Islet precursor cell (in vitro differentiated cells): Measurements from ENCODE around the gene SEMA4G.

Experiments used
- DNase-seq: peaks from one replicate; pipeline ENCODE4 v3.0.0-alpha.2; 2018

The SEMA4G gene

GRCh38 chr10:100969187-100970075 lies at the start of gene SEMA4G:
Gene SEMA4G (plus strand): TSS chr10:100969504. CDS start chr10:100972913, 3,409 bp downstream.
- peak; percentile 82 for DNase-seq

DNA sequence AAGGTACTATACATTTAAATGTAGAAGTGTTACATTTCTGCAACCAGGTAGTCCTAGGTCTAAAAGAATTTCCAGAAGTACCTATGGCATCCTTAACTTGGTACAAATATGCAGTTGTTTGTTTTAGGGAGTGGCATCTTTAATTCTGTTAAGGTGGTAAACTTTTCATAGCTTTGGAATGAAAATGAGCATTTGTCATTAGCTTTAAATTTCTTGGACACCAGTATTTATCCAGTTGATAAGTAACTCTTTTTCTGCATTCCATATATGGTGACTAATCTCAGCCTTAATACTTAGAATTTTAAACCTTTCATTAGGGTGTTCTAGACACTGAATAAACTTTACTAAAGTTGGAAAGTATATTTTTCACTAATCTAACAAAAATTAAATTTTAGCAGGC lies 45.7 kb upstream of the SEMA4G start:
- no peak for DNase-seq

DNA sequence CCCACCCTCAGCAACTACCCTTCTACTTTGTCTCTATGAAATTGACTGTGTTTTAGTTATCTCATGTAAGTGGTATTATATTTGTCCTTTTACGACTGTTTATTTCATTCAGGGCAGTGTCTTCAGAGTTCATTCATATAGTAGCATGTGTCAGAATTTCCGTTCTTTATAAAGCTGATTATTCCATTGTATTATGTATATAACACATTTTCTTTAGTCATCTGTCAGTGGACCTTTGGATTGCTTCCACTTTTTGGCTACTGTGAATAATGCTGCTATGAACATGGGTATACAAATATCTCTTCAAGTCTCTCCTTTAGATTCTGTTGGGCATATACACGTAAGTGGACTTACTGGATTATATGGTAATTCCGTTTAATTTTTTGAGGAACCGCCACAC lies 42.0 kb upstream of the SEMA4G start:
- DNase-seq: no peak

DNA sequence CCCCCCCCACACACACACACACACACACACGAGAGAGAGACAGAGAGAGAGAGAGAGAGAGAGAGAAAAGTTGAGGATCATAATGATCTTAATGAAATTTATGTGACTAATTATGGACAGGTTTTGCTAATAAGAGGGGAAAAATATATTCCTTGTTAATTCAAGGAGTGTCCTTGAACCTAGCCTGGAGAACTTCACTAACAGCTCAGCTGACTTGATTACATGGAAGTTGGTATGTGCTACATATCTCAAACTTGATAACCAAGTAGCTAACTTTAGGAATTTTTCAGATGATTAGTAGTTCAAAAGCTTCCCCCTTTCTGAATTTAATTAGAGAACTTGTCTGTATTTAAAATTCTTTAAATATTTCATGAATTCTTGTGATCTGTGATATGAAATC lies 41.3 kb upstream of the SEMA4G start:
- DNase-seq: no peak

GRCh38 chr10:100930368-100930767 lies 38.9 kb upstream of the SEMA4G start:
- no peak for DNase-seq

DNA sequence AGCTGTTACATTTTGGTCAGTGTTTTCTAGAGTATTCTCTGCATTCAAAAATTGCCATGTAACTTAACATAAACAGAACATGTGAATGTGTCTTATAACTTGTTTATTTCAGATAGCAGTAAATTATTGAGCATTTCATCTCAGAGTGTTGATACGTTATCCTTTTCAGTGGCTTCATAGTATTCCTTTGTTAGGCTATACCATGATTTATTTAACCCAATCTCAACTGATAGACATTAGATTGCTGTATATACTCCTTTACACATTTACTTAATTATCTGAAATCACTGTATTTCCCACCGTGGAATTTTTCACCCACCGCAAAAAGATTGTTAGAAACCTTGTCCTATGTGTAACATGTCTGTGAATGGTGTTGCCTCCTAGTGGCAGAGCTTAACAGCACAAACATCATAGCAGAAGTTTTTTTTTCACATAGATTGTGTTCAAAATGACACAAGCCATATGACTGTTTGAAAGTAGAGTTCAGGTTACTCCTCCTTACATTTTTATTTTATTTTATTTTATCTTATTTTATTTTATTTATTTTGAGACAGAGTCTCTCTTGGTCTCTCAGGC lies 35.1 kb upstream of the SEMA4G start:
- no peak for DNase-seq

- DNase-seq: no peak
Observed at GRCh38 chr10:100939763-100940344, 29.4 kb upstream of the SEMA4G start.

- DNase-seq: no peak
Observed at GRCh38 chr10:100942229-100942628, 27.1 kb upstream of the SEMA4G start.

DNA sequence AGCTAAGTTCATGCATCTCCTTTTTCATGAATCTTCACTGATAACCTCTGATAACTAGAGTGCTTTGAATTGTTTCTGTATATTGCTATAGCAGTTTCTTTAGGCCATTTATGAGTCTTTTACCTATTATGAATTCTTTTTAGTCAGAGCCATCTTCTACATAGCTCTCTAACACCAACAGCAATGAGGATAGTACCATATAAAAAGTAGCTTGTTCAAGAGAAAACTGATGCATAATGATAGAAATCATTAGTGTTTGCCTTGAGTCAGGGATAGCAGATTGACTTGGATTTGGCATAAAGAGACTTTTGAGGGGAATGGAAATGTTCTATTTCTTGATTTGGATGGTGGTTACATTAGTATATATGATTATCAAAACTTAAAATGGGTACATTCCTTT lies 25.8 kb upstream of the SEMA4G start:
- DNase-seq: no peak

GRCh38 chr10:100945754-100946153 lies 23.6 kb upstream of the SEMA4G start:
- no peak for DNase-seq

DNA sequence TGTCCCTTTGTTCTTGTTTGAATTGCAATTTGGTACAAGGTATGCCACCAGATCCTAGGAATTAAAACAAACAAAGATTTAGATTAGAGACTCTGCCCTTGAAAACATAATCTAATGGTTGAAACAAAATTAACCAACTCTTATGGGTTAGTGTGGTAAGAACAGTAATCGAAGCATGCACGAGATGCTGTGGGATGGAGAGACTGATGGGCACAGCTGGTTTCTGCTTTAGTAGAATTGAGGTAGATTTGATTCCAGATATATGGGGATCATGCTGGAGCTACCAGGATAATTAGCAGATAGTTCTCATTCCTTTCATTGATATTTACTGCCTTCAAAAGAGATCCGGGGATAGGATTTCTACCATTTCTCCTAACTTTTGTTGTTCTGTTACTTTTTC lies 20.4 kb upstream of the SEMA4G start:
- no peak for DNase-seq

DNA sequence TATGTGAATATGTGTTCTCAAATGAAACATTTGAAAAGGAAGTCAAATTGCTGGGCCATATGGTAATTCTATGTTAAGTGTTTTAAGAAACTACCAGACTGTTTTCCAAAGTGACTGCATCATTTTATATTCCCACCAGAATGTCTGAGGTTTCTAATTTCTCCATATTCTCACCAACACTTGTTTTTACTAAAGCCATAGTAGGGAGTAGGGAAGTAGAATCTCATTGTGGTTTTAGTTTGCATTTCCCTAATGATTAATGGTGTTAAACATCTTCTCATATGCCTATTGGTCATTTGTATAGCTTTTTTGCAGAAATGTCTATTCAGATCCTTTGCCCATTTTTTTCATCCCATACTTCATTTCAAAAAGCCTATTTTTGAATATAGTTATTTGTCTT lies 9.1 kb upstream of the SEMA4G start:
- DNase-seq: no peak

- DNase-seq: no peak
Observed at GRCh38 chr10:100962351-100963080, 6.8 kb upstream of the SEMA4G start.

GRCh38 chr10:100963826-100964225 lies 5.5 kb upstream of the SEMA4G start:
- DNase-seq: no peak

- DNase-seq: no peak
Observed at GRCh38 chr10:100965820-100966219, 3.5 kb upstream of the SEMA4G start.

DNA sequence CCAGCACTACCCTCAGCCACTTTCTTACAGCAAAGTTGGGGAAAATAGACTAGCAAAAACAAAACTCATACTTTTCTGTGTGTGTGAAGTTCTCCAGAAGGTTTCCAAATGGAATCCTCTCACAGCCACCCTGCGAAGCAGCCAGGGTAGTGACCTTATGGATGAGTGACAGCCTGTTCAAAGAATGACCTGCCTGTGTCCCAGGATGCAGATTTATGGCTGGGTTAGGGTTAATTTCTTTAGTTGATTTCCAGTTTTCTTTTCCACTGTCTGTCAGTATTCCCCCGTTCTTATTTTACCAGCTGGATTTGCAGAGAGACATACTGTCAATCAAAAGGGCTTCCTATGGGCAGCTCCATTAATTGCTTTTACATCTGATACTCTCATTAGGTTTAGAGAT lies 2.4 kb upstream of the SEMA4G start:
- no peak for DNase-seq

DNA sequence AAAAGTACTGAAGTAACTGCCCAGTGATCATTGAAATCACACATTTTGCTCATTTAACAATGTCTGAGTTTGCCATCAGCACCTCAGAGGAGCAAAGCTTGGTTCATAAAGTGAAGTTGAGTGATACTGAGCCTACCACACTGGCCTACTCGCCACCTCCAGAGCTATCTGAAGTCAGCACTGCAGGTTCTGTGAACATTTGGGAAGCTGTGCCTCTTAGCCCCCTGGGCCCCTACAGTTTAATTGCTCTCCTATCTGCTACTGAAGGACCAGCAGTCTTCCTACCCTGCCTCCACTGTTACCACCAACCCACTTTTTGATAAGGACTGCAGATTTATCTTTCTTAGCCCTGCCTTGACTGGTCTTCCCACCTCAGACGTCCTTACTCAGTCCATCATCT lies 2.0 kb upstream of the SEMA4G start:
- DNase-seq: no peak

DNA sequence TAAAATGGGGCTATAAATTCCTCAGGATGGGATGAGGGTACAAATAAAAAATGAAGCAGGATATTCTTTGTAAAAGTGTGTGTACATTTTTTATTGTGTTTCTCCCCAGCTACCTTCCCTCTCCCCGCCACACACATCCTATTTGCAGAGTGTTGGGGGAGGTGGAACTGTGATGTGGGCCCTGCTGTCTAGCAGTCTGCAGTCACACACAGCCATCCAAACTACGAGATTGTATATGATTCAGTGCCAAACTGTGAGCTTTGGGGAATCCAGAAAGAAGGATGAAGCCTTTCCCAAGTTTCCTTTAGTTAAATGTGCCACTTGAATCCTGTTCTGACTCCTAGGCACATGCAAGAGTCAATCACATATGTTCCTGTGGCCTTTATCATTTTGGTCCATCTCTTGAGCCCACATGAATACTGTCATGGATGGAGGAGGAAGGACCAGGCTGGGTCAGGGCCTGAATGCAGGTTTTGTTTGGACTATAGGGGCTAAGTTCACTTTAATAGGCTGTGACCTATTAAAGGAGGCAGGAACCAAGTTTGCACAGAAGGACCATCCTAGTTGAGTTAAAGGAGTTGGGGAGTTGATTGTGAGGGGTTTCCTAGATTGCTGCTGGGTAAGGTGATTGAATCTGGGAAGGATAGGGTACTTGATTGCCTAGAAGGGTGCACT lies 1.1 kb upstream of the SEMA4G start:
- no peak for DNase-seq

GRCh38 chr10:100968863-100969186 lies 479 bp upstream of the SEMA4G start:
- no peak for DNase-seq

GRCh38 chr10:100970076-100970913 lies 991 bp downstream of the SEMA4G start:
- no peak for DNase-seq

GRCh38 chr10:100970914-100971811 lies 1.9 kb downstream of the SEMA4G start:
- DNase-seq: peak; percentile 47
